ENCODE measurements around the gene NKIRAS2. TPM values are rescaled to one million over a fixed set of nuclear protein-coding genes. Genes with fewer than 3 reads are reported as not detected.

Gene NKIRAS2
- total and polyA plus RNA-seq, 2 of the 13 experiments (the other 11 are each of a cell fraction or from before 2014, with no cell fraction given): 27.9 to 42.0 TPM

DNA sequence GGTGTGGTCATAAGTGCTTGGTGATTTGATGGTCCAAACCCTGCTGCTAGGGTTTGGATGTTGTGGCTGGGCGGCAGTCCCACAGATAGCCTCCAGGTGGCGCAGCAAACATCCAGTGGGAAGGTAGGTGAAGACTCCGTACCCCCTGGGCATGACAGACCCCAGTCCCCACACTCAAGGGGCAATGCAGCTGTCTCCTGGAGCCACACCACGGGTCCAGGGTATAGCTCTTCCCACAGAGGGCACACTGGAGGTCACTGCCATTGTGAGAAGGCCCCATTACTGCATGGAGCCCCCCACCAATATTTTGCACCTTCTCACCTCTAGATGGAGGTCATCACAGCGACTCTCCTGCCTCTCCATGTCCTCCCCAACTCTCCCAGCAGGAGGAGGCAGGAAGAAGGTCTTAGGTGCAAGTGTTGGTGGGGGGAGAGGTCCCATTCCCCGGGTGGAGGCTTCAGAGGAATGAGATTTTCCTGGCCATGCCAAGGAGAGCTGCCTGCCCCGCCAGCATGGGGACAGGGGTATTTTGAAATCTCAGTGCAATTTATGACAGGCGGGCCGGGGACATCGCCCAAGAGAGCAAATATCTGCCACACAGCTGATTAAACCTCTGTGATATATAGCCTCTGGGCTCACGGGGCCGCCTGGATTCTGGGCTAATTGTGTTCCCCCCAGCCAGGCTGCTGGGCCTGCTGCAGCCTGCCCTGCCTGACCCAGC is 47.6 kb downstream of the NKIRAS2 start (continued):
- TF ChIP-seq, protein P1, sequence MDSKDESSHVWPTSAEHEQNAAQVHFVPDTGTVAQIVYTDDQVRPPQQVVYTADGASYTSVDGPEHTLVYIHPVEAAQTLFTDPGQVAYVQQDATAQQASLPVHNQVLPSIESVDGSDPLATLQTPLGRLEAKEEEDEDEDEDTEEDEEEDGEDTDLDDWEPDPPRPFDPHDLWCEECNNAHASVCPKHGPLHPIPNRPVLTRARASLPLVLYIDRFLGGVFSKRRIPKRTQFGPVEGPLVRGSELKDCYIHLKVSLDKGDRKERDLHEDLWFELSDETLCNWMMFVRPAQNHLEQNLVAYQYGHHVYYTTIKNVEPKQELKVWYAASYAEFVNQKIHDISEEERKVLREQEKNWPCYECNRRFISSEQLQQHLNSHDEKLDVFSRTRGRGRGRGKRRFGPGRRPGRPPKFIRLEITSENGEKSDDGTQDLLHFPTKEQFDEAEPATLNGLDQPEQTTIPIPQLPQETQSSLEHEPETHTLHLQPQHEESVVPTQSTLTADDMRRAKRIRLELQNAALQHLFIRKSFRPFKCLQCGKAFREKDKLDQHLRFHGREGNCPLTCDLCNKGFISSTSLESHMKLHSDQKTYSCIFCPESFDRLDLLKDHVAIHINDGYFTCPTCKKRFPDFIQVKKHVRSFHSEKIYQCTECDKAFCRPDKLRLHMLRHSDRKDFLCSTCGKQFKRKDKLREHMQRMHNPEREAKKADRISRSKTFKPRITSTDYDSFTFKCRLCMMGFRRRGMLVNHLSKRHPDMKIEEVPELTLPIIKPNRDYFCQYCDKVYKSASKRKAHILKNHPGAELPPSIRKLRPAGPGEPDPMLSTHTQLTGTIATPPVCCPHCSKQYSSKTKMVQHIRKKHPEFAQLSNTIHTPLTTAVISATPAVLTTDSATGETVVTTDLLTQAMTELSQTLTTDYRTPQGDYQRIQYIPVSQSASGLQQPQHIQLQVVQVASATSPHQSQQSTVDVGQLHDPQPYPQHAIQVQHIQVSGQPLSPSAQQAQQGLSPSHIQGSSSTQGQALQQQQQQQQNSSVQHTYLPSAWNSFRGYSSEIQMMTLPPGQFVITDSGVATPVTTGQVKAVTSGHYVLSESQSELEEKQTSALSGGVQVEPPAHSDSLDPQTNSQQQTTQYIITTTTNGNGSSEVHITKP (CRISPR knock-in tag; IDR thresholded peaks at IDR 0.05; ENCODE audit: low read depth): no peak
- TF ChIP-seq, protein P2, sequence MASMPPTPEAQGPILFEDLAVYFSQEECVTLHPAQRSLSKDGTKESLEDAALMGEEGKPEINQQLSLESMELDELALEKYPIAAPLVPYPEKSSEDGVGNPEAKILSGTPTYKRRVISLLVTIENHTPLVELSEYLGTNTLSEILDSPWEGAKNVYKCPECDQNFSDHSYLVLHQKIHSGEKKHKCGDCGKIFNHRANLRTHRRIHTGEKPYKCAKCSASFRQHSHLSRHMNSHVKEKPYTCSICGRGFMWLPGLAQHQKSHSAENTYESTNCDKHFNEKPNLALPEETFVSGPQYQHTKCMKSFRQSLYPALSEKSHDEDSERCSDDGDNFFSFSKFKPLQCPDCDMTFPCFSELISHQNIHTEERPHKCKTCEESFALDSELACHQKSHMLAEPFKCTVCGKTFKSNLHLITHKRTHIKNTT (CRISPR knock-in tag; IDR thresholded peaks at IDR 0.05): no peak
- TF ChIP-seq, protein P3, sequence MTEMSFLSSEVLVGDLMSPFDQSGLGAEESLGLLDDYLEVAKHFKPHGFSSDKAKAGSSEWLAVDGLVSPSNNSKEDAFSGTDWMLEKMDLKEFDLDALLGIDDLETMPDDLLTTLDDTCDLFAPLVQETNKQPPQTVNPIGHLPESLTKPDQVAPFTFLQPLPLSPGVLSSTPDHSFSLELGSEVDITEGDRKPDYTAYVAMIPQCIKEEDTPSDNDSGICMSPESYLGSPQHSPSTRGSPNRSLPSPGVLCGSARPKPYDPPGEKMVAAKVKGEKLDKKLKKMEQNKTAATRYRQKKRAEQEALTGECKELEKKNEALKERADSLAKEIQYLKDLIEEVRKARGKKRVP (CRISPR knock-in tag; IDR thresholded peaks at IDR 0.05): no peak; a peak in 1 of 4 replicates
- TF ChIP-seq WIZ (CRISPR knock-in tag; IDR thresholded peaks at IDR 0.05): no peak
- no peak for TF ChIP-seq ESRRA (CRISPR knock-in tag; IDR thresholded peaks at IDR 0.05; ENCODE audit: low read depth)
- TF ChIP-seq ZSCAN25 (CRISPR knock-in tag; IDR thresholded peaks at IDR 0.05): no peak
- TF ChIP-seq, protein P4, sequence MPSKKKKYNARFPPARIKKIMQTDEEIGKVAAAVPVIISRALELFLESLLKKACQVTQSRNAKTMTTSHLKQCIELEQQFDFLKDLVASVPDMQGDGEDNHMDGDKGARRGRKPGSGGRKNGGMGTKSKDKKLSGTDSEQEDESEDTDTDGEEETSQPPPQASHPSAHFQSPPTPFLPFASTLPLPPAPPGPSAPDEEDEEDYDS (CRISPR knock-in tag; IDR thresholded peaks at IDR 0.05): no peak
- no peak for TF ChIP-seq TFDP2 (CRISPR knock-in tag; IDR thresholded peaks at IDR 0.05)
- TF ChIP-seq ZBTB20 (CRISPR knock-in tag; IDR thresholded peaks at IDR 0.05; ENCODE audit: borderline replicate concordance, low read depth): no peak
- no peak for TF ChIP-seq ZNF670 (CRISPR knock-in tag; IDR thresholded peaks at IDR 0.05; ENCODE audit: borderline replicate concordance)
- no peak for TF ChIP-seq HNF4G (IDR thresholded peaks at IDR 0.05; ENCODE audit: borderline replicate concordance, low read depth, low read length)
- TF ChIP-seq HNF4G (CRISPR knock-in tag; IDR thresholded peaks at IDR 0.05; ENCODE audit: borderline replicate concordance, low read depth): peak; percentile 60; the same call in 1 of the 2 replicates
- peak; percentile 68 for TF ChIP-seq TEAD3 (CRISPR knock-in tag; optimal IDR thresholded peaks at IDR 0.05; ENCODE audit: borderline replicate concordance)
- TF ChIP-seq TOE1 (CRISPR knock-in tag; IDR thresholded peaks at IDR 0.05): no peak
- TF ChIP-seq USF2 (IDR thresholded peaks at IDR 0.05; ENCODE audit: low read depth, low read length): no peak
- no peak for TF ChIP-seq USF2 (CRISPR knock-in tag; IDR thresholded peaks at IDR 0.05; ENCODE audit: borderline replicate concordance)
- TF ChIP-seq MTA1 (CRISPR knock-in tag; IDR thresholded peaks at IDR 0.05; ENCODE audit: borderline replicate concordance): 0 out of 2 replicates have a peak, but pooled peaks have one; percentile 21
- TF ChIP-seq ZNF660 (CRISPR knock-in tag; IDR thresholded peaks at IDR 0.05; ENCODE audit: borderline replicate concordance, low read depth): no peak

All from HepG2 (cell line).